ENCODE measurements around the gene TTC7B. TPM values are rescaled to one million over a fixed set of nuclear protein-coding genes. Genes with fewer than 3 reads are reported as not detected.

TTC7B gene
- total and polyA plus RNA-seq, 2 donors (not counting 3 experiments of a cell fraction or from before 2014, with no cell fraction given): 46.8 to 76.5 TPM

GRCh38 chr14:90675399-90675798 is 140.8 kb downstream of the TTC7B start:
- Histone ChIP-seq H3K4me1 (ENCODE audit: control insufficient read depth, extremely low read depth, insufficient read depth, low read length) (peaks cover 19% of the 10 kb centered on the region), H3K36me3 (ENCODE audit: control insufficient read depth in 2 of 2, extremely low read depth in 1 of 2, insufficient read depth in 2 of 2, low read length in 2 of 2) (peaks cover 0 to 8% of the 10 kb centered on the region in 2 experiments), H3K79me2 (ENCODE audit: control insufficient read depth, insufficient read depth, low read length) (no peaks in the 10 kb centered on the region), H2AFZ (ENCODE audit: low read depth, low read length) (no peak overlapping the region), H3K9me1 (replicated peaks; ENCODE audit: control insufficient read depth, extremely low read depth, insufficient read depth, low read length) (no peaks in the 10 kb centered on the region), H4K20me1 (replicated peaks; ENCODE audit: control insufficient read depth, extremely low read depth, insufficient read depth, low read length) (no peaks in the 10 kb centered on the region), H3K27ac (ENCODE audit: insufficient read depth, low read depth, low read length) (no peak overlapping the region), H3K9me3 (replicated peaks; ENCODE audit: control insufficient read depth, insufficient read depth, low read length) (no peaks in the 10 kb centered on the region), H3K9ac (replicated peaks; ENCODE audit: extremely low read depth, insufficient read depth, low read length) (no peak overlapping the region), H3K4me2 (ENCODE audit: insufficient read depth, low read length) (no peak overlapping the region), H3K4me3 (replicated peaks in 1 of 3; ENCODE audit: insufficient read depth in 1 of 3, low read depth in 1 of 3, low read length in 3 of 3) (no peak overlapping the region), H3K27me3 (ENCODE audit: control insufficient read depth in 2 of 2, insufficient read depth in 2 of 2, low read length in 2 of 2) (no peaks in the 10 kb centered on the region)
- ChIA-PET CTCF (interaction anchor here (1.4 kb wide), 1 partner anchor 17 kb away, joined by 4 read pairs; no protein-coding TSS in a partner anchor), POLR2A (no interaction called here)
- dilution Hi-C loops (cut with MboI; ENCODE audit: extremely low pct_ligation_motif_present, low sequenced_read_pairs): no loop called here
- intact Hi-C loops (cut with micrococcal nuclease): loop anchor here (5.0 kb wide), 1 partner anchor 278 kb away; the partner anchor contains the start of gene CALM1
- no peak for TF ChIP-seq POLR2A (IDR thresholded peaks at IDR 0.05; ENCODE audit: low read depth, low read length)
- no peak for TF ChIP-seq EZH2 (IDR thresholded peaks at IDR 0.05; ENCODE audit: borderline replicate concordance, low read depth, low read length, severe bottlenecking)
- no peak for TF ChIP-seq CTCF (IDR thresholded peaks at IDR 0.05; ENCODE audit: extremely low read depth in 1 of 2, insufficient read depth in 1 of 2, low read depth in 1 of 2, low read length in 2 of 2)
- TF ChIP-seq MYC (IDR thresholded peaks at IDR 0.05; ENCODE audit: low read depth, low read length): no peak
- no peak for TF ChIP-seq POLR2AphosphoS5 (IDR thresholded peaks at IDR 0.05; ENCODE audit: insufficient read depth, low read depth, low read length)
- TF ChIP-seq FOS (IDR thresholded peaks at IDR 0.05; ENCODE audit: borderline replicate concordance, insufficient read depth, low read length): no peak
- TF ChIP-seq GATA2 (IDR thresholded peaks at IDR 0.05; ENCODE audit: insufficient read depth, insufficient read length, low read depth, low read length): no peak
- TF ChIP-seq JUN (IDR thresholded peaks at IDR 0.05; ENCODE audit: borderline replicate concordance, insufficient read depth, insufficient read length, low read depth): no peak
- TF ChIP-seq MAX (IDR thresholded peaks at IDR 0.05; ENCODE audit: insufficient read depth, insufficient read length): no peak
- FAIRE-seq (no peak), DNase-seq (ENCODE audit: low read depth, low spot score) (no peak)
- no TSS peak for BruUV-seq (replicated peaks)

Measured in endothelial cell of umbilical vein (primary cell).